ENCODE measurements around the gene ERGIC1.

- TF ChIP-seq CTCF (IDR thresholded peaks at IDR 0.05 in 2 of 3, conservative IDR thresholded peaks at IDR 0.05 in 1 of 3; ENCODE audit: control insufficient read depth in 2 of 3, extremely low read depth in 1 of 3, insufficient read depth in 1 of 3, low read depth in 3 of 3, low read length in 3 of 3) (no peak), RFX5 (IDR thresholded peaks at IDR 0.05; ENCODE audit: low read depth, low read length) (no peak), HDAC2 (IDR thresholded peaks at IDR 0.05) (no peak), ZZZ3 (IDR thresholded peaks at IDR 0.05; ENCODE audit: control insufficient read depth, insufficient read length, low read depth) (no peak), POLR2AphosphoS5 (IDR thresholded peaks at IDR 0.05; ENCODE audit: low read length) (no peak), CHD4 (IDR thresholded peaks at IDR 0.05) (no peak), ATF3 (IDR thresholded peaks at IDR 0.05; ENCODE audit: borderline replicate concordance, extremely low read depth, low read depth, low read length) (no peak), ZNF207 (IDR thresholded peaks at IDR 0.05; ENCODE audit: borderline replicate concordance) (no peak)
- TF ChIP-seq, protein P1, sequence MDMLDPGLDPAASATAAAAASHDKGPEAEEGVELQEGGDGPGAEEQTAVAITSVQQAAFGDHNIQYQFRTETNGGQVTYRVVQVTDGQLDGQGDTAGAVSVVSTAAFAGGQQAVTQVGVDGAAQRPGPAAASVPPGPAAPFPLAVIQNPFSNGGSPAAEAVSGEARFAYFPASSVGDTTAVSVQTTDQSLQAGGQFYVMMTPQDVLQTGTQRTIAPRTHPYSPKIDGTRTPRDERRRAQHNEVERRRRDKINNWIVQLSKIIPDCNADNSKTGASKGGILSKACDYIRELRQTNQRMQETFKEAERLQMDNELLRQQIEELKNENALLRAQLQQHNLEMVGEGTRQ (IDR thresholded peaks at IDR 0.05; ENCODE audit: borderline replicate concordance, low read depth, low read length), result no peak
Observed at GRCh38 chr5:172905346-172906140, 71.5 kb downstream of the ERGIC1 start.
